Type B pancreatic cell (in vitro differentiated cells): ENCODE measurements around the gene ZC3H6. TPM values are rescaled to one million over a fixed set of nuclear protein-coding genes. Genes with fewer than 3 reads are reported as not detected.

Experiments
- DNase-seq: peaks from one replicate; pipeline ENCODE4 v3.0.0; 2021; ENCODE audit warnings: mixed read lengths; ENCODE audit not compliant: unreplicated experiment; ENCODE audit errors: extremely low spot score
- H3K27ac Mint-ChIP-seq: 2 replicates; pipeline ENCODE4 v1.8.0; 2021; ENCODE audit warnings: mild to moderate bottlenecking, mixed read lengths
- H3K27me3 Mint-ChIP-seq: 2 replicates; pipeline ENCODE4 v1.8.0; 2021; ENCODE audit warnings: mixed read lengths
- H3K36me3 Mint-ChIP-seq: 2 replicates; pipeline ENCODE4 v1.8.0; 2021; ENCODE audit warnings: mixed read lengths
- H3K4me1 Mint-ChIP-seq: one replicate; pipeline ENCODE4 v1.8.0; 2021; ENCODE audit warnings: mixed read lengths; ENCODE audit not compliant: unreplicated experiment
- H3K4me3 Mint-ChIP-seq: 2 replicates; pipeline ENCODE4 v1.8.0; 2021; ENCODE audit warnings: mild to moderate bottlenecking, mixed read lengths
- H3K9me3 Mint-ChIP-seq: 2 replicates; pipeline ENCODE4 v1.8.0; 2021; ENCODE audit warnings: mixed read lengths
- total RNA-seq: library from RNA; stranded (reverse); gene quantifications from 2 replicates; pipeline ENCODE4 v1.2.1, GENCODE V29; 2021; ENCODE audit warnings: low replicate concordance
- TF ChIP-seq, protein P1 (sequence below): fragments of 200-600 bp; sonication (generic); conservative IDR thresholded peaks from 2 replicates; pipeline ENCODE4 v1.5.0; 2021; ENCODE audit warnings: antibody characterized with exemption, mild to moderate bottlenecking

ZC3H6 gene
- total RNA-seq, 1 donor from 2014 or later, result 10.1 TPM

DNA sequence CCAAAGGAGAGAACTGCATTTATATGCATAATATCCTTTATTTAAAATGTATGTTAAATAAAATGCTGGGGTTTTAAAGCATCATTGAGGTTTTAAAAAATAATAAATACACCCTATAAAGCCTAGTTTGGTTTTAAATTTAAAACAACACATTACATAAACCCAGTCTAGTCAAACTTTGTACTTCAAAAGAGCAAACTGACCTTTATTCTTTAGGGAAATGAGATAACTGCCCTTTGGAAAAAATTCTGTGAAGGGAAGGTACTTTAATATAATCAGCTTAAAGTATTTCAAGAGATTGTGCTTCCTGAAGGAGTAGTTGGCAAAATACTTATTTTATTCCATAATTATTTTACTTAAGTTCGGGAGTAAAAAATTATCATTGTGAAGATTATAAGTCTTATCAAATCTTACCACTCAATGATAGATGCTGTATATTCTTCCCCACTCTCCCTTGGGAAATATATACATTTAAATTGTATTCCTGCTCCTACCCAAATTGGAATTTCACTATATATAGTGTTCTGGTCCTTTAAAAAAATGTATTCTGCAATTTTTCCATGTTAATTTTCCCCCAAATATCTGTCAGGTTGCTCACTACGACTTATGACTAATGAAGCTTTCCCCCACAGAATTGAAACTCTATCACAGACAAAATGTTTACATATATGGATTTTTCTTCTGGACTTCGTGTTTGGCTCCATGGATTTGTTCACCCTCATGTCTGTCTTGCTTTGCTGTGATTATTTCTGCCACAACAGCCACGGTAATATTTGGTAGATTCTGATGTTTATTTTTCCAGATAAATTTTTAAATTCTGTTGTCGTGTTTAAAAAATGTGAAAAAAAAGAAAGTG lies 42.1 kb downstream of the ZC3H6 start:
- Mint-ChIP-seq H3K36me3 (no peaks in the 10 kb centered on the region), H3K27me3 (no peaks in the 10 kb centered on the region), H3K27ac (no peak overlapping the region), H3K4me1 (peaks cover 11% of the 10 kb centered on the region), H3K9me3 (no peaks in the 10 kb centered on the region), H3K4me3 (no peak overlapping the region)
- TF ChIP-seq, protein P1, sequence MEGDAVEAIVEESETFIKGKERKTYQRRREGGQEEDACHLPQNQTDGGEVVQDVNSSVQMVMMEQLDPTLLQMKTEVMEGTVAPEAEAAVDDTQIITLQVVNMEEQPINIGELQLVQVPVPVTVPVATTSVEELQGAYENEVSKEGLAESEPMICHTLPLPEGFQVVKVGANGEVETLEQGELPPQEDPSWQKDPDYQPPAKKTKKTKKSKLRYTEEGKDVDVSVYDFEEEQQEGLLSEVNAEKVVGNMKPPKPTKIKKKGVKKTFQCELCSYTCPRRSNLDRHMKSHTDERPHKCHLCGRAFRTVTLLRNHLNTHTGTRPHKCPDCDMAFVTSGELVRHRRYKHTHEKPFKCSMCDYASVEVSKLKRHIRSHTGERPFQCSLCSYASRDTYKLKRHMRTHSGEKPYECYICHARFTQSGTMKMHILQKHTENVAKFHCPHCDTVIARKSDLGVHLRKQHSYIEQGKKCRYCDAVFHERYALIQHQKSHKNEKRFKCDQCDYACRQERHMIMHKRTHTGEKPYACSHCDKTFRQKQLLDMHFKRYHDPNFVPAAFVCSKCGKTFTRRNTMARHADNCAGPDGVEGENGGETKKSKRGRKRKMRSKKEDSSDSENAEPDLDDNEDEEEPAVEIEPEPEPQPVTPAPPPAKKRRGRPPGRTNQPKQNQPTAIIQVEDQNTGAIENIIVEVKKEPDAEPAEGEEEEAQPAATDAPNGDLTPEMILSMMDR, result no peak
- DNase-seq, result no peak

DNA sequence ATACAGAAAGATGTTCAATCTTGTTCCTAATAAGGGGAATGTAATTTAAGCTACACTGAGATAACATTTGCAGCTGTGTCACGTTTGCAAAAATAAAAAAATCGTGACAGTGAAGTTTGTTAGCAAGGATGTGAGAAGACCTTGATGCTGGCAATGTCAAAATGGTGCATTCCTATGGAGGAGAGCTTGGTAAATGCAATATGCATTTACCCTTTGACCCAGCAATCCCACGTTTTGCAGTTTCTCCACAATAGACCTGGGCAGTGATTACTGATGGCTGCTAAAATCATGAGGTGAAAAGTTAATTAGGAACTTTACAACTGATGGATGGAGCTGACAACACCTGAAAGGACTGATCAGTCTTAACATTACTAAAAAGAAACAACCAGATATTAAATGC lies 43.1 kb downstream of the ZC3H6 start:
- Mint-ChIP-seq H3K9me3 (no peaks in the 10 kb centered on the region), H3K36me3 (no peaks in the 10 kb centered on the region), H3K27me3 (no peaks in the 10 kb centered on the region), H3K4me1 (peaks cover 11% of the 10 kb centered on the region), H3K27ac (no peak overlapping the region), H3K4me3 (no peak overlapping the region)
- TF ChIP-seq, protein P1, result no peak
- DNase-seq, result no peak

DNA sequence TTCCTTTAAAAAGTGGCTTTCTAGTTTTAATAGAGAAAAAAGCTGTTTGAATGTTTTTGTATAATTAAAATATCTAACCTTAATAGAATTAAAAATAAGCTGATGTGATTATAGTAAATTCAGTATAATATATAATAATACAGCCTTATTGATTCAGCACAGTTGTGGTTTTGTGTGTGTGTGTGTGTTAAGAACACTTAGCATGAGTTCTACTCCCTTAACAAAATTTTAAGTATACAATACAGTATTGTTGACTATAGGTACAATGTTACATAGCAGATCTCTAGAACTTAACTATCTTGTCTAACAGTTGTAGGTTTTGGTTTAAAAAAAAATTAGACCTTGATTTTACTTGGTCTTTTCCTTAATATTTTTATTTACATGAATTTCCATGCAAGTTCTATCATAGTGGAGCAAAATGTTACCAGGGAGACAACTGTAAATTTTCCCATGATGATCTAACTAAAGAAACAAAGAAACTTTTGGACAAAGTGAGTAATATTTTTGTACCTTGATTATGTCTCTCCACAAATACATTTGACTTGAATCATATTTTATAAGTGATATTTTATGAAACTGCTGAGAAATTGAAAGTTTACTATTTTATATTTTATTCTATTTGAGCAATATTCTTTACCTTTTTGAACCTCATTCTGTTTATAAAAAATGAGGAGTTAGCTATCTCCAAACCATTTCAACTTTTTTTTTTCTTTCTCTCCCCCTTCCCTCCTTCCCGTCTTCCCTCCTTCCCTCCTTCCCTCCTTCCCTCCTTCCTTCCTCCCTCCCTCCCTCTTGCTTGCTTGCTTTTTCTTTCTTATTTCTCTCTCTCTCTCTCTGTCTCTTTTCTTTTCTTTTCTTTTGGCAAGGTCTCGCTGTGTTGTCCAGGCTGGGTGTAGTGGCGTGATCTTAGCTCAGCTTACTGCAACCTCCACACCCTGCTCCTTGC lies 46.3 kb downstream of the ZC3H6 start:
- H3K9me3 Mint-ChIP-seq, result no peaks in the 10 kb centered on the region
- H3K27ac Mint-ChIP-seq, result no peak overlapping the region
- H3K36me3 Mint-ChIP-seq, result peaks cover 9% of the 10 kb centered on the region
- no peak for DNase-seq
- H3K4me3 Mint-ChIP-seq, result no peak overlapping the region
- TF ChIP-seq, protein P1, result no peak
- peaks cover 7% of the 10 kb centered on the region for H3K4me1 Mint-ChIP-seq
- H3K27me3 Mint-ChIP-seq, result no peaks in the 10 kb centered on the region

DNA sequence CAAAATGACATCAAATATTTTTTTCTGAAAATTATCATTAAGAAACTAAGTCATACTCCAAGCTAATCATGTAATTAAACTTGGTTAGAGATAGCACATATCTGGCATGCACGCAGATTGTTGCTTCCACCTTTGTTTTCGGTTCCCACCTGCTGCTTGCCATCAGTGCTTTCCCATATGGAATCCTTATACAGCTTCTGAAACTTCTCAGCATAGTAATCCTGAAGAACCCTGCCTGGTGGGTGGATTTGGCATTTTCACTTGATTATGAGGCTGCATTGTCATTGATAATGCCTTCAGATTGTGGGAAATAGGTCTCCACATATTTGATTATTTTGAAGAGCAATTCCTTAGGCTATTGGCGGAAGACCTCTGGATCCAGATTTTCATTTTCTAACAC lies 47.5 kb downstream of the ZC3H6 start:
- peaks cover 19% of the 10 kb centered on the region for H3K36me3 Mint-ChIP-seq
- H3K9me3 Mint-ChIP-seq, result no peaks in the 10 kb centered on the region
- H3K27ac Mint-ChIP-seq, result no peak overlapping the region
- no peaks in the 10 kb centered on the region for H3K27me3 Mint-ChIP-seq
- DNase-seq, result no peak
- TF ChIP-seq, protein P1, result no peak
- peaks cover 4% of the 10 kb centered on the region for H3K4me1 Mint-ChIP-seq
- H3K4me3 Mint-ChIP-seq, result no peak overlapping the region

DNA sequence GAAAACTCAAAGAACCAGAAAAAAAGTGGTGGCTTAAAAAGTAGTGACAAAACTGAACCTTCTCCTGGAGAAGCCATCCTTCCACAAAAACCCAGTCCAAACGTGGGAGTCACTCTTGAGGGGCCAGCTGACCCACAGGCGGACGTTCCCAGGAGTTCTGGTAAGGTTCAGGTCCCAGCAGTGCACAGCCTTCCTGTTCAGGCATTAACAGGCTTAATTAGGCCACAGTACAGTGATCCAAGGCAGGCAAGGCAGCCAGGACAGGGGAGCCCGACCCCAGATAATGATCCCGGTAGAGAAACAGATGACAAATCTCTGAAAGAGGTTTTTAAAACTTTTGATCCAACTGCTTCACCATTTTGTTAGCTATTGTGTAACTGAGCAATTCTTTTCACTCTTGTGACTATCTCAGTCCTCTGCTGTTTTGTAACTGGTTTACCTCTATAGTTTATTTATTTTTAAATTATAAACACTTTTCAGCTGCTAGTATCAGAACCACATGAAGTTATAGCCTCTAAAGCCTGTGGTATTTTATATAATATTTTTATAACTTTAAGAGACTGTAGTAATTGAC lies 56.8 kb downstream of the ZC3H6 start:
- no peaks in the 10 kb centered on the region for H3K27me3 Mint-ChIP-seq
- no peak overlapping the region for H3K27ac Mint-ChIP-seq
- H3K36me3 Mint-ChIP-seq, result peaks cover 22% of the 10 kb centered on the region
- no peak overlapping the region for H3K4me3 Mint-ChIP-seq
- TF ChIP-seq, protein P1, result no peak
- no peaks in the 10 kb centered on the region for H3K4me1 Mint-ChIP-seq
- no peak for DNase-seq
- no peaks in the 10 kb centered on the region for H3K9me3 Mint-ChIP-seq
